D721Med (cell line): ENCODE results near the gene MDGA2.

Experiments
- DNase-seq: peaks from one replicate; pipeline ENCODE4 v3.0.0; 2011; ENCODE audit warnings: low spot score; ENCODE audit not compliant: insufficient read length
- FAIRE-seq: peaks from 2 replicates; lab custom pipeline; 2011; peaks lifted over from hg19 to GRCh38; lab: Jason Lieb, UNC
- CTCF ChIP-seq: IDR thresholded peaks from 2 replicates; pipeline ENCODE4 v1.5.1; 2012; ENCODE audit warnings: mild to moderate bottlenecking, control low read depth; ENCODE audit not compliant: insufficient read depth; ENCODE audit errors: missing control alignments

Gene MDGA2

GRCh38 chr14:47389535-47389934 lies 285.9 kb downstream of the MDGA2 start:
- no peak for TF ChIP-seq CTCF
- FAIRE-seq (no peak), DNase-seq (no peak)

GRCh38 chr14:47366006-47366405 lies 309.4 kb downstream of the MDGA2 start:
- no peak for TF ChIP-seq CTCF
- DNase-seq (no peak), FAIRE-seq (no peak)

GRCh38 chr14:47365233-47365632 lies 310.2 kb downstream of the MDGA2 start:
- no peak for TF ChIP-seq CTCF
- FAIRE-seq = no peak
- no peak for DNase-seq

GRCh38 chr14:47353186-47353585 lies 322.2 kb downstream of the MDGA2 start:
- no peak for TF ChIP-seq CTCF
- DNase-seq (no peak), FAIRE-seq (no peak)

GRCh38 chr14:47346849-47347248 lies 328.6 kb downstream of the MDGA2 start:
- DNase-seq = no peak
- no peak for TF ChIP-seq CTCF
- FAIRE-seq = no peak

GRCh38 chr14:47345016-47345415 lies 330.4 kb downstream of the MDGA2 start:
- no peak for FAIRE-seq
- DNase-seq = no peak
- no peak for TF ChIP-seq CTCF

GRCh38 chr14:47332939-47333338 lies 342.5 kb downstream of the MDGA2 start:
- TF ChIP-seq CTCF = no peak
- FAIRE-seq (no peak), DNase-seq (no peak)
